GM18909 (cell line): ENCODE measurements around the gene CFAP43.

ENCODE experiments used
- ATAC-seq: cut with Tn5 transposase; IDR thresholded peaks from one replicate; pipeline ENCODE4 v1.9.1; 2021; ENCODE audit warnings: mild to moderate bottlenecking; ENCODE audit not compliant: unreplicated experiment, poor library complexity

Gene CFAP43

GRCh38 chr10:104100795-104101194, 131.4 kb downstream of the CFAP43 start:
- no peak for ATAC-seq

GRCh38 chr10:104099941-104100340, 132.2 kb downstream of the CFAP43 start:
- no peak for ATAC-seq

GRCh38 chr10:104099269-104099668, 132.9 kb downstream of the CFAP43 start:
- ATAC-seq: no peak

- ATAC-seq: no peak
These were observed 133.7 kb downstream of the CFAP43 start for GRCh38 chr10:104098358-104098925.

GRCh38 chr10:104096692-104097091, 135.5 kb downstream of the CFAP43 start:
- no peak for ATAC-seq

GRCh38 chr10:104092749-104093148, 139.4 kb downstream of the CFAP43 start:
- ATAC-seq: no peak

- ATAC-seq: no peak
These were observed 141.6 kb downstream of the CFAP43 start for GRCh38 chr10:104090611-104091010.

- ATAC-seq: no peak
These were observed 142.5 kb downstream of the CFAP43 start for GRCh38 chr10:104089621-104090020.

- ATAC-seq: no peak
These were observed 143.9 kb downstream of the CFAP43 start for GRCh38 chr10:104088239-104088638.

- ATAC-seq: no peak
These were observed 146.3 kb downstream of the CFAP43 start, which contains the start of gene COL17A1 for GRCh38 chr10:104085801-104086400. Gene COL17A1, minus strand, starts transcription at chr10:104085880. Its CDS starts 5,207 bp downstream, at chr10:104080673.

GRCh38 chr10:104084482-104085142, 147.6 kb downstream of the CFAP43 start:
- ATAC-seq: no peak

- no peak for ATAC-seq
These were observed 150.2 kb downstream of the CFAP43 start for GRCh38 chr10:104081998-104082397.

- ATAC-seq: no peak
These were observed 151.4 kb downstream of the CFAP43 start for GRCh38 chr10:104080762-104081161.
